Large intestine (tissue), 3 donors: Measurements from ENCODE around the gene CD2. TPM values are rescaled to one million over a fixed set of nuclear protein-coding genes. Genes with fewer than 3 reads are reported as not detected.
A peak's percentile ranks its signal among the peaks of the same experiment; 100 is the strongest.

Experiments used
- DNase-seq, 2 donors: peaks; one replicate each; pipeline versions ENCODE4 v3.0.0 to v3.0.0-alpha.2; 2013
- H3K27ac ChIP-seq: one replicate; pipeline ENCODE4 v1.5.1; 2013; ENCODE audit warnings: low read length
- H3K27me3 ChIP-seq: 2 replicates; pipeline ENCODE4 v1.6.1; 2013; ENCODE audit warnings: low read length; ENCODE audit not compliant: control insufficient read depth, insufficient read depth
- H3K36me3 ChIP-seq: 2 replicates; pipeline ENCODE4 v1.6.1; 2013; ENCODE audit warnings: low read length; ENCODE audit not compliant: control insufficient read depth, insufficient read depth
- H3K4me1 ChIP-seq: one replicate; pipeline ENCODE4 v1.6.1; 2013; ENCODE audit warnings: low read length; ENCODE audit not compliant: control insufficient read depth, insufficient read depth
- H3K4me3 ChIP-seq: one replicate; pipeline ENCODE4 v1.5.1; 2013; ENCODE audit warnings: low read length
- H3K9me3 ChIP-seq: one replicate; pipeline ENCODE4 v1.6.1; 2013; ENCODE audit warnings: mild to moderate bottlenecking, low read depth, low read length, moderate library complexity; ENCODE audit not compliant: control insufficient read depth
- WGBS: methylation state at CpG from one replicate; pipeline ENCODE4 v1.1.5; 2013; ENCODE audit warnings: low lambda C conversion rate; ENCODE audit not compliant: insufficient coverage; 5-methylcytosine and 5-hydroxymethylcytosine counted together
- polyA plus RNA-seq: library from polyadenylated mRNA; unstranded; fragments of 120-200 nt; gene quantifications from one replicate; pipeline ENCODE4 v1.2.1, GENCODE V29; 2013

CD2 gene
- polyA plus RNA-seq, 1 donor = 2.0 TPM

GRCh38 chr1:116760487-116760886, 6.3 kb downstream of the CD2 start:
- Histone ChIP-seq H3K27ac (no peak overlapping the region), H3K36me3 (no peaks in the 10 kb centered on the region), H3K4me3 (no peak overlapping the region), H3K9me3 (no peaks in the 10 kb centered on the region), H3K4me1 (no peaks in the 10 kb centered on the region), H3K27me3 (no peaks in the 10 kb centered on the region)
- WGBS = no CpG with 5 or more reads among the region's 3 CpGs
- DNase-seq = no peak

- DNase-seq = no peak
- Histone ChIP-seq H3K27me3 (no peaks in the 10 kb centered on the region), H3K4me3 (no peak overlapping the region), H3K4me1 (no peaks in the 10 kb centered on the region), H3K36me3 (no peaks in the 10 kb centered on the region), H3K27ac (no peak overlapping the region), H3K9me3 (no peaks in the 10 kb centered on the region)
- no CpG with 5 or more reads among the region's 4 CpGs for WGBS
Observed at GRCh38 chr1:116760996-116761665, 6.9 kb downstream of the CD2 start.

- no peaks in the 10 kb centered on the region for H3K9me3 ChIP-seq
- no peak overlapping the region for H3K27ac ChIP-seq
- DNase-seq = no peak
- H3K27me3 ChIP-seq = no peaks in the 10 kb centered on the region
- H3K36me3 ChIP-seq = no peaks in the 10 kb centered on the region
- no CpG with 5 or more reads among the region's 2 CpGs for WGBS
- H3K4me1 ChIP-seq = no peaks in the 10 kb centered on the region
- no peak overlapping the region for H3K4me3 ChIP-seq
Observed at GRCh38 chr1:116762281-116762680, 8.1 kb downstream of the CD2 start.

- no peak overlapping the region for H3K27ac ChIP-seq
- no CpG with 5 or more reads among the region's 3 CpGs for WGBS
- H3K4me3 ChIP-seq = no peak overlapping the region
- DNase-seq = no peak
- H3K36me3 ChIP-seq = no peaks in the 10 kb centered on the region
- H3K27me3 ChIP-seq = no peaks in the 10 kb centered on the region
- no peaks in the 10 kb centered on the region for H3K4me1 ChIP-seq
- no peaks in the 10 kb centered on the region for H3K9me3 ChIP-seq
Observed at GRCh38 chr1:116762781-116763115, 8.5 kb downstream of the CD2 start.

- Histone ChIP-seq H3K27me3 (no peaks in the 10 kb centered on the region), H3K4me3 (no peak overlapping the region), H3K36me3 (no peaks in the 10 kb centered on the region), H3K27ac (no peak overlapping the region), H3K9me3 (no peaks in the 10 kb centered on the region), H3K4me1 (no peaks in the 10 kb centered on the region)
- no CpG with 5 or more reads among the region's 4 CpGs for WGBS
- peak; percentile 9 to 24 for DNase-seq
Observed at GRCh38 chr1:116763116-116763786, 9.0 kb downstream of the CD2 start.

- no CpG with 5 or more reads among the region's 11 CpGs for WGBS
- Histone ChIP-seq H3K27ac (no peak overlapping the region), H3K4me3 (no peak overlapping the region)
Observed at GRCh38 chr1:116763787-116764465, 9.7 kb downstream of the CD2 start.

GRCh38 chr1:116764466-116764898, 10.3 kb downstream of the CD2 start:
- Histone ChIP-seq H3K9me3 (no peaks in the 10 kb centered on the region), H3K27ac (no peak overlapping the region), H3K27me3 (no peaks in the 10 kb centered on the region), H3K36me3 (no peaks in the 10 kb centered on the region), H3K4me1 (no peaks in the 10 kb centered on the region), H3K4me3 (no peak overlapping the region)
- 100% methylated on average over 2 of the region's 5 CpGs for WGBS
- DNase-seq = no peak

More at GRCh38 chr1:116763787-116764465, 9.7 kb downstream of the CD2 start:
- Histone ChIP-seq H3K9me3 (no peaks in the 10 kb centered on the region), H3K27me3 (no peaks in the 10 kb centered on the region), H3K4me1 (no peaks in the 10 kb centered on the region), H3K36me3 (no peaks in the 10 kb centered on the region)
- DNase-seq = peak in 1 of 2 donors; percentile 11

- WGBS = 100% methylated on average over 1 of the region's 15 CpGs
- H3K27ac ChIP-seq = no peak overlapping the region
Observed at GRCh38 chr1:116764906-116765862, 11.0 kb downstream of the CD2 start.

GRCh38 chr1:116765962-116766361, 11.7 kb downstream of the CD2 start:
- H3K4me1 ChIP-seq = no peaks in the 10 kb centered on the region
- DNase-seq = no peak
- WGBS = no CpG with 5 or more reads among the region's 4 CpGs
- H3K27me3 ChIP-seq = no peaks in the 10 kb centered on the region
- no peaks in the 10 kb centered on the region for H3K36me3 ChIP-seq
- H3K27ac ChIP-seq = no peak overlapping the region
- H3K9me3 ChIP-seq = no peaks in the 10 kb centered on the region
- H3K4me3 ChIP-seq = no peak overlapping the region

More at GRCh38 chr1:116764906-116765862, 11.0 kb downstream of the CD2 start:
- Histone ChIP-seq H3K36me3 (no peaks in the 10 kb centered on the region), H3K4me1 (no peaks in the 10 kb centered on the region), H3K4me3 (no peak overlapping the region), H3K27me3 (no peaks in the 10 kb centered on the region), H3K9me3 (no peaks in the 10 kb centered on the region)
- DNase-seq = no peak
